MCF 10A (cell line): ENCODE data around the gene CD109. TPM values are rescaled to one million over a fixed set of nuclear protein-coding genes. Genes with fewer than 3 reads are reported as not detected.

Experiments
- BruUV-seq: library from RNA; stranded (reverse); fragments of 400-500 nt; replicated peaks from 2 replicates; lab custom pipeline; 2021; lab: Mats Ljungman, UMichigan
- CTCF ChIA-PET: fragments of 300-600 bp; sonication (Branson Sonifier 250); formaldehyde crosslinking; extraction: SDS; loops from one replicate; lab custom pipeline; 2021; ENCODE audit warnings: antibody characterized with exemption, inconsistent platforms; lab: Yijun Ruan, JAX
- POLR2A ChIA-PET: fragments of 300-600, 350-650 bp; sonication (Branson Sonifier 250); formaldehyde crosslinking; extraction: SDS; loops from one replicate; lab custom pipeline; 2020; ENCODE audit warnings: antibody characterized with exemption, inconsistent platforms; lab: Yijun Ruan, JAX
- DNase-seq: peaks from one replicate; pipeline ENCODE4 v3.0.0-alpha.2; 2018; ENCODE audit not compliant: unreplicated experiment
- H3K27ac Mint-ChIP-seq: one replicate; pipeline ENCODE4 v1.8.0; 2022; ENCODE audit warnings: mild to moderate bottlenecking, low read depth, mixed read lengths; ENCODE audit not compliant: unreplicated experiment
- H3K27me3 Mint-ChIP-seq: one replicate; pipeline ENCODE4 v1.8.0; 2022; ENCODE audit warnings: mixed read lengths; ENCODE audit not compliant: insufficient read depth, unreplicated experiment
- H3K36me3 Mint-ChIP-seq: one replicate; pipeline ENCODE4 v1.8.0; 2022; ENCODE audit warnings: mild to moderate bottlenecking, moderate library complexity, mixed read lengths; ENCODE audit not compliant: insufficient read depth, unreplicated experiment
- H3K4me1 Mint-ChIP-seq: one replicate; pipeline ENCODE4 v1.8.0; 2022; ENCODE audit warnings: mixed read lengths; ENCODE audit not compliant: insufficient read depth, unreplicated experiment
- H3K4me3 Mint-ChIP-seq: one replicate; pipeline ENCODE4 v1.8.0; 2022; ENCODE audit warnings: mild to moderate bottlenecking, moderate library complexity, mixed read lengths; ENCODE audit not compliant: unreplicated experiment
- H3K9me3 Mint-ChIP-seq: one replicate; pipeline ENCODE4 v1.8.0; 2022; ENCODE audit warnings: mixed read lengths; ENCODE audit not compliant: unreplicated experiment
- intact Hi-C: fragments of 100-400 bp; cut with micrococcal nuclease; formaldehyde crosslinking; loops from 2 replicates; pipeline ENCODE4 v1.14.1; 2022
- total RNA-seq: library from RNA; stranded (reverse); gene quantifications from 2 replicates; pipeline ENCODE4 v1.2.3, GENCODE V29; 2022
- TF ChIP-seq, protein P1 (sequence below): fragments of 200-600 bp; IDR thresholded peaks from one replicate; pipeline ENCODE4 v1.8.0; 2022; ENCODE audit warnings: antibody characterized with exemption, mild to moderate bottlenecking; ENCODE audit not compliant: unreplicated experiment

The CD109 gene
- total RNA-seq, 1 experiment from 2014 or later: 94.5 TPM

DNA sequence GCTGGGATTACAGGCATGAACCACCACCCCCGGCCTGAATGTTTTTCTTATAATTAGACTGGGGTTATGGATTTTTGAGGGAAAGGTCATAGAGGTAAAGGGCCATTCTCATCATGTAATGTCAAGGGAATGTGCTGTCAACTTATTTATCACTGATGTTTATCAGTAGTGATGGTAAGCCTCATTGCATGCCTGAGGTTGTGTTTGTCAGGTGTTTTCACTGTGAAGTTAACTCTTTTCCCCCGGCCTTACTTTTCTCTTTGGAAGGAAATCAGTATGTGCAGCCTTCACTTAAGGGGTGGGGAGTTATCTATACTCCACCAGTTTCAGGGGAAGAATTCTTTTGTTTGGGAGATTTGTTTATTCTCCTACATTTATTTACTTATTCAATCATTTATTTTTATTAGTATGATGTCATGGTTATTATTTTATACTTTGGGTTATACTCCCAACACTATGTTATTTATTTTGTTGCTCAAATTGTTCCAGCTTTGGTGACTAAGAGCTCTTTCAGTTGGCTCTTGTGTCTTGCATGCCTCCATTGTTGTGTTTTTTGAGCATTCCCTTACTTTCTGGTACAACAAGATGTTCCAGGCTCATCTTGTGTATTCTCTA lies 39.4 kb upstream of the CD109 start:
- H3K27ac Mint-ChIP-seq: peak overlapping the region; percentile 69
- ChIA-PET CTCF (interaction anchor here (1.0 to 2.4 kb wide), 2 partner anchors 18 to 76 kb away, joined by 6 to 10 read pairs; no protein-coding TSS in a partner anchor), POLR2A (interaction anchor here (1.0 kb wide), 1 partner anchor 24 kb away, joined by 3 read pairs; no protein-coding TSS in a partner anchor)

DNA sequence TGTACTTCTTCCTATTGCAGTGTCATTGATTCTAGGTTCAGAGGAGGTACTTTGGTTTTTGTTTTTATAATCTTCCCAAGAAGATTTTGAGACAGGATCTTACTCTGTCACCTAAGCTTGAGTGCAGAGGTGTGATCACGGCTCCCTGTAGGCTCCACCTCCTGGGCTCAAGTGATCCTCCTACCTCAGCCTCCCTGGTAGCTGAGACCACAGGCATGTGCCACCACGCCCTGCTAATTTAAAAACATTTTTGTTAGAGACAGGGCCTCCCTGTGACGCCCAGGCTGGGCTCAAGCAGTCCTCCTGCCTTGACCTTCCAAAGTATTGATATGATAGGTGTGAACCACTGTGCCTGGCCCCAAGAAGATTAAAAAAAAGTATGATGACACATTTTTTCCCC lies 38.8 kb upstream of the CD109 start:
- Mint-ChIP-seq H3K36me3 (peaks cover 19% of the 10 kb centered on the region), H3K4me1 (peaks cover 28% of the 10 kb centered on the region), H3K9me3 (no peaks in the 10 kb centered on the region), H3K27ac (peak overlapping the region; percentile 69), H3K4me3 (no peak overlapping the region), H3K27me3 (no peaks in the 10 kb centered on the region)
- TF ChIP-seq, protein P1, sequence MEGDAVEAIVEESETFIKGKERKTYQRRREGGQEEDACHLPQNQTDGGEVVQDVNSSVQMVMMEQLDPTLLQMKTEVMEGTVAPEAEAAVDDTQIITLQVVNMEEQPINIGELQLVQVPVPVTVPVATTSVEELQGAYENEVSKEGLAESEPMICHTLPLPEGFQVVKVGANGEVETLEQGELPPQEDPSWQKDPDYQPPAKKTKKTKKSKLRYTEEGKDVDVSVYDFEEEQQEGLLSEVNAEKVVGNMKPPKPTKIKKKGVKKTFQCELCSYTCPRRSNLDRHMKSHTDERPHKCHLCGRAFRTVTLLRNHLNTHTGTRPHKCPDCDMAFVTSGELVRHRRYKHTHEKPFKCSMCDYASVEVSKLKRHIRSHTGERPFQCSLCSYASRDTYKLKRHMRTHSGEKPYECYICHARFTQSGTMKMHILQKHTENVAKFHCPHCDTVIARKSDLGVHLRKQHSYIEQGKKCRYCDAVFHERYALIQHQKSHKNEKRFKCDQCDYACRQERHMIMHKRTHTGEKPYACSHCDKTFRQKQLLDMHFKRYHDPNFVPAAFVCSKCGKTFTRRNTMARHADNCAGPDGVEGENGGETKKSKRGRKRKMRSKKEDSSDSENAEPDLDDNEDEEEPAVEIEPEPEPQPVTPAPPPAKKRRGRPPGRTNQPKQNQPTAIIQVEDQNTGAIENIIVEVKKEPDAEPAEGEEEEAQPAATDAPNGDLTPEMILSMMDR: no peak
- intact Hi-C loops: no loop called here
- ChIA-PET CTCF (interaction anchor here (1.0 to 2.4 kb wide), 2 partner anchors 17 to 76 kb away, joined by 6 to 10 read pairs; no protein-coding TSS in a partner anchor), POLR2A (interaction anchor here (1.0 kb wide), 1 partner anchor 23 kb away, joined by 3 read pairs; no protein-coding TSS in a partner anchor)
- no TSS peak for BruUV-seq
- DNase-seq: no peak

More for the DNA sequence above, 39.4 kb upstream of the CD109 start:
- H3K9me3 Mint-ChIP-seq: no peaks in the 10 kb centered on the region
- peaks cover 28% of the 10 kb centered on the region for H3K4me1 Mint-ChIP-seq
- H3K4me3 Mint-ChIP-seq: no peak overlapping the region
- no TSS peak for BruUV-seq
- no peak for DNase-seq
- no peaks in the 10 kb centered on the region for H3K27me3 Mint-ChIP-seq
- H3K36me3 Mint-ChIP-seq: peaks cover 19% of the 10 kb centered on the region
- TF ChIP-seq, protein P1: no peak
- intact Hi-C loops: no loop called here

DNA sequence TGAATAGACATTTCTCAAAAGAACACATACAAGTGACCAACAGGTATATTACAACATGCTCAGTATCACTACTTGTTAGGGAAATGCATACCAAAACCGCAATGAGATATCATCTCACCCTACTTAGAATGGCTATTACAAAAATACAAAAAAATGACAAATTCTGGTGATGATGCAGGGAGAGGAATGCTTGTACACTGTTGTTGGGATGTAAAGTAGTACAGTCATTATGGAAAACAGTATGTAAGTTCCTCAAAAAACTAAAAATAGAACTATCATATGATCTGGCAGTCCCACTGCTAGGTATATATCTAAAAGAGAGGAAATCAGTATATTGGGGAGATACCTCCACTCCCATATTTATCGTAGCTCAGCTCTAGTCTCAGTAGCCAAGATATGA lies 31.3 kb upstream of the CD109 start:
- POLR2A ChIA-PET: interaction anchor here (1.0 to 1.4 kb wide), 2 partner anchors 10 kb away, joined by 3 to 9 read pairs; no protein-coding TSS in a partner anchor
- no peaks in the 10 kb centered on the region for H3K27me3 Mint-ChIP-seq
- intact Hi-C loops: no loop called here
- no peak for DNase-seq
- BruUV-seq: no TSS peak
- TF ChIP-seq, protein P1: no peak
- CTCF ChIA-PET: interaction anchor here (0.6 to 3.1 kb wide), 3 partner anchors 10 to 282 kb away, joined by 3 to 17 read pairs (median 3); no protein-coding TSS in a partner anchor
- no peaks in the 10 kb centered on the region for H3K36me3 Mint-ChIP-seq
- H3K4me3 Mint-ChIP-seq: no peak overlapping the region
- H3K9me3 Mint-ChIP-seq: no peaks in the 10 kb centered on the region
- peaks cover 6% of the 10 kb centered on the region for H3K4me1 Mint-ChIP-seq
- H3K27ac Mint-ChIP-seq: no peak overlapping the region

DNA sequence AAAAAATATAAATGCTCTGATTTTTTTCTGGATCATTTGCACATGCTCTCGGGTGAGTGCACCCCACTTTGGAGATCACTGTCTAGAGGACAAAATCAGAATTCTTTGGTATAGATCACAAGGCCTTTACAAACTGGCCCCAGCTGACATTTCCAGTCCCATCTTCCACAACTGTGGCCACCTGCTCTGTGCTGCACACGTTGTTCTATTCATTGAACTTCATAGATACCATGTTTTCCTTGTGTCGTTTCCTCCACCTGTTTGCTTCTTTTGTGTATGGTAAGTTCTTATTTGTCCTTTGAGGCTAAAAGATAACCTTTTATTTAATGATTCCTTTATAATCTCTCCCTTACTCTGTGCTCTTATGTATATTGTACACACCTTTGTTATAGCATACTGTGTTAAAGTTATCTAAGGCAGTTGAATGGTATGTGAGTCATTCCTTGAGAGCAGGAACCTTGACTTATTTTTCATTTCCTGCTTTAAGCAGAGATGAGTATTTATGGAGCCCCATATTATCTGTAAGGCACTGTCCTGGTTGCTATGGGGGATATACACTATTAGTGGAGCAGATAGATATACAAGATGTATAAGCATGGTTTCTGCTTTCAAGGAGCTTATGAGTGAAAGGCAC lies 30.2 kb upstream of the CD109 start:
- BruUV-seq: no TSS peak
- Mint-ChIP-seq H3K27ac (no peak overlapping the region), H3K4me1 (peaks cover 6% of the 10 kb centered on the region), H3K4me3 (no peak overlapping the region), H3K9me3 (no peaks in the 10 kb centered on the region), H3K36me3 (no peaks in the 10 kb centered on the region), H3K27me3 (no peaks in the 10 kb centered on the region)
- DNase-seq: no peak
- ChIA-PET CTCF (interaction anchor here (0.6 to 3.1 kb wide), 3 partner anchors 9 to 930 kb away, joined by 3 to 17 read pairs (median 3); no protein-coding TSS in a partner anchor), POLR2A (interaction anchor here (1.2 to 1.4 kb wide), 2 partner anchors 11 to 13 kb away, joined by 4 to 9 read pairs; no protein-coding TSS in a partner anchor)
- intact Hi-C loops: no loop called here
- TF ChIP-seq, protein P1: no peak
